SH-SY5Y (cell line): ENCODE results near the gene ACER1.

Experiments used
- GATA2 ChIP-seq: IDR thresholded peaks from 2 replicates; pipeline ENCODE4 v1.6.1; 2011; ENCODE audit warnings: mild to moderate bottlenecking, low read depth, low read length
- GATA3 ChIP-seq: IDR thresholded peaks from 2 replicates; pipeline ENCODE4 v1.6.1; 2011; ENCODE audit warnings: low read depth, mild to moderate bottlenecking, low read length, moderate library complexity

ACER1 gene

DNA sequence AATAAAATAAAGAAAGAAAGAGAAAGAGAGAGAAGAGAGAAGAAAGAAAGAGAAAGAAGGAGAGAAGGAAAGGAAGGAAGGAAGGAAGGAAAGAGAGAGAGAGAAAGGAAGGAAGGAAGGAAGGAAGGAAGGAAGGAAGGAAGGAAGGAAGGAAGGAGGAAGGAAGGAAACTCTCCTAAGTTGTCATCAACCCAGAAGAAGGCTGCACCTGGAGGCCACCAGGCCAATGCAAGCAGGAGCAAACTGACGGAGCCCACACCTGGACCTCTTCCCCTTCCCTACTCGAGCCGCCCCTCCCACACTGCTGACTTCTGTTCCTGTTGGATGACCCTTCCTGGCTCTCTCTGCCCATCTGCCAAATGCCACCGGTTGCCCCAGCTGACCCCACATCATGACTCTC lies 8.7 kb downstream of the ACER1 start:
- TF ChIP-seq GATA3 (no peak), GATA2 (no peak)

- no peak for TF ChIP-seq GATA3
- no peak for TF ChIP-seq GATA2
Observed at GRCh38 chr19:6322284-6322683, 11.1 kb downstream of the ACER1 start.

DNA sequence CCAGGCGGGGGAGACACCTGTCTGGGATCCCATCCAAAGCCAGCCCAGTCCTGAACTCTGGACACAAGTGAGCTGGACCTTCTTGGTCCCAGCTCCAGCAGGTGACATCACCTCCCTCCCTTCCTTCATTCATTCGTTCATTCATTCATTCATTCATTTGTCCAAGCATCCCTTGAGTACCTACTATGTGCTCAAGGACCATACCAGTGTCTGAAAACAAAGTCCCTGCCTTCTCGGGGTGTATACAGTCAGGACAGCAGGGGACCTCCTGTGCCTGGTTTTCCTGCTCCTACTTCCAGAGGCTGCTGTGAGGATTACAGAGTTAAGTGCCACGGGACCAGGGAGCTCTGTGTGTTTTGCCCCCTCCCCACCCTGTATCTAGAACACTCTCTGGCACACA lies 14.0 kb downstream of the ACER1 start:
- TF ChIP-seq GATA3 (no peak), GATA2 (no peak)

GRCh38 chr19:6318772-6319171 lies 14.6 kb downstream of the ACER1 start:
- TF ChIP-seq GATA3 (no peak), GATA2 (no peak)

GRCh38 chr19:6313398-6313969 lies 19.9 kb downstream of the ACER1 start:
- TF ChIP-seq GATA3: no peak
- no peak for TF ChIP-seq GATA2

- TF ChIP-seq GATA2: no peak
- TF ChIP-seq GATA3: no peak
Observed at GRCh38 chr19:6312018-6312417, 21.4 kb downstream of the ACER1 start.

DNA sequence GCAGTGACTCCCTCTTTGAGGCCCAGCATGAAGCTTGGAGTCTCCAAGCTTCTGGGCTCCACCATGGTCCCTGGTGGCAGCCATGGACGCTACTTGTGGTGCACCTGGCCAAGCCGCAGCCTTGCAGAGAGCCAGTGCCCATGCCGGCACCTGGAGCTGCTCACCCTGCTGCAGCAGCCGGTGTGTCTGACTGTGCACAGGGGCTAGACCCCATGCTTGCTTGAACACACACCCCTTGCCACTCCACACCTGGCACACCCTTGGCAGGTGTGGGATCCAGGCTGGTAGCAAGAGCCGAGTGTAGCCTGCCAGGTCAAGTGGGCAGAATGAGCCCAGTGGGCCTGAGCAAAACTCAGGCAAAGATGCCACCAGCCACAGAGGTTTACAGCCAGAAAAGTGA lies 35.0 kb downstream of the ACER1 start:
- TF ChIP-seq GATA3 (no peak), GATA2 (no peak)

- TF ChIP-seq GATA3 (no peak), GATA2 (no peak)
Observed at GRCh38 chr19:6297202-6297601, 36.2 kb downstream of the ACER1 start.

DNA sequence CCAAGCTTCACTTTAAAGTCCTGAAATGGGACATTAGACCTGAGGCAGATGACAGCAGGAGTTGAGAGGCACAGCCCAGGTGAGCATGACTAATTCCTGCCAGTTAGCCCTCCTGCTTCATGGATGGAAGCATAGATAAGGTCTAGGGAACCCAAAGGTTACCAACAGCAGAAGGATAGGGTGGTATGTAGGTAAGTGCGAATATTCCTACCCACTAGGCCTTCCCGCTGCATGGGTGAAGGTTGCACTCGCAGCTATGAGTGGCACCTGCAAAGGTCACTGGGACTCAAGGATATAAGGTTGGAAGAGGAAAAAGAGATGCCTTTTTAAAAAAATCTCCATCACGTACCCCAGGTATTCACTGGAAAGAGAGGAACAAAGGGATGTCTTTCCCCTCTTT lies 41.4 kb downstream of the ACER1 start:
- no peak for TF ChIP-seq GATA3
- TF ChIP-seq GATA2: no peak

- no peak for TF ChIP-seq GATA3
- TF ChIP-seq GATA2: no peak
Observed at GRCh38 chr19:6288737-6289136, 44.7 kb downstream of the ACER1 start.

DNA sequence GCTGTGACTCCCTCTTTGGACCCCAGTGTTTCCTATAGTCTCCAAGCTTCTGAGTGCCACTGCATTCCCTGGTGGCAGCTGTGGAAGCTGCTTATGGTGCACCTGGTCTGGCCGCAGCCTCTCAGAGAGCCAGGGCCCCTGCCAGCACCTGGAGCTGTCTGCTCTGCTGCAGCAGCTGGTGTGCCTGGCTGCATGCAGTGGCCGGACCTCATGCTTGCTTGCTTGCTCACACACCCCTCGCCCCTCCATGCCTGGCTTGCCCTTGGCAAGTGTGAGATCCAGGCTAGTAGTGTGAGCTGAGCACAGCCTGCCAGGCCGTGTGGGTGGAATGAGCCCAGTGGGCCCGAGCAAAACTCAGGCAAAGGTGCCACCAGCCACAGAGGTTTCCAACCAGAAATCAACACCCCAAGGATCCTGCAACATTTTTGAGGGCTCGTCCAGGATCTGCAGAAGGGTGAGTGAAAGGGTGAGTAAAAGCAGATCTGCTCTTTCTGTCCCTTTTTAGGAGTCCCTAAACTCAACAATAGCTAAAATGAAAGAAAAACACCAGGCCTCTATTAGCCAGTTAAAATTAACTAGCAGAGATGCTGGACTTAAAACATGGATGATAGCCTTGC lies 46.0 kb downstream of the ACER1 start:
- no peak for TF ChIP-seq GATA3
- no peak for TF ChIP-seq GATA2

- no peak for TF ChIP-seq GATA2
- no peak for TF ChIP-seq GATA3
Observed at GRCh38 chr19:6286676-6287075, 46.7 kb downstream of the ACER1 start.

- TF ChIP-seq GATA3 (no peak), GATA2 (no peak)
Observed at GRCh38 chr19:6279931-6280591, 53.4 kb downstream of the ACER1 start, which contains the start of gene MLLT1. Gene MLLT1 (minus strand): TSS chr19:6279975. CDS start chr19:6279784, 191 bp downstream.

DNA sequence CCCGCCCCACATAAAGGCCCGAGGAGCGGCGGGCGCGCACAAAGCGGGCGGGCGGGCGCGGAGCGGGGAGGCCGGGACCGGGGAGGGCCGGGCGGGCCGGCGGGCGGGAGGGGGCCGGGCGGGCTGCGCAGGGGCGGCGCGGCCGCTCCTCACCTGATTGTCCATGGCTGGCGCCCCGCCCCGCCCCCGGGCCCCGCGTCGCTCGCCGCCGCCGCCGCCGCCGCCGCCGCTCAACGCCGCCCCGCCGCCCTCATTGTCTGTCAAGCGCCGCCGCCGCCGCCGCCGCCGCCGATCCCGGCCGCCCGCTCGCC lies 53.8 kb downstream of the ACER1 start:
- TF ChIP-seq GATA3: no peak
- TF ChIP-seq GATA2: no peak

DNA sequence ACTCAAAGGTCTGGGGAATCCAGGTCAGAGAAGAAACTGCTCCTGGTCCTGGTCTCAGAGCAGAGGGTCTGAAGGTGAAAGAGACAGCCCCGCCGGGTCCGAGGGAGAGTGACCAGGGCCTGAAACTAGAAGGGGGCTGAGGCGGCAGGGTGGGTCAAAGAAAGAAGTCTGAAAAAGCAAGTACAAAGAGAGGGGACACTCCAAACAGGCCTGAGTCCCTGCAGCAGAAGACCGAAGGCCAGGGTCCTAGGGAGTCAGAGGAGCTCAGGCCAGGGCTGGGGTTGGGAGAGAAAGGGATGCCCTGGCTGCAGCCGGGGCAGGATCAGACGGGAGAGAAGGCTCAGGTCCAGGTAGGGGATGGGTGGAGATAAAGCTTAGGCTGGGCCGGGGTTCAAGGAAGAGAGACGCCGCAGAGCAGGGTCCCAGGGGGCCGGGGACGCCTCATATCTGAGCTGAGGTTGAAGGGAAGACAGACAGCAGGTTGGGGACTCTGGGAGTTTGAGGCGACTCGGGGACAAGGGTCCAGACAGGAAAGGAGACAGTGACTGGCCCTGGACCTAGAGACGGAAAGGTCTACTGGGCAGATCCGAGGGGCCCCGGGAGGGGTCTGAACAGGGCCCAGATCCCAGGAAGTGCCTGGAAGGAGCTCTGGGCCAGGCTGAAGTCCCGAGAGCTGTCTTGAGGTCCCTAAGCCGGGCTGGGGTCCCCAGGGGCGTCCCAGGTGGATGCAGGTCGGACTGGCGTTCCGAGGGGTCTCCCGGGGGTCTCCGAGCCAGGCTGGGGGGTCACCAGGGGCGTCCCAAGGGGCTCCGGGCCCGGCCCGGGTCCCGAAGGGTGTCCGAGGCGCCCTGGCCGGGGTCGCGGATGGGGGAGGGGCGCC lies 54.4 kb downstream of the ACER1 start:
- TF ChIP-seq GATA3: no peak
- no peak for TF ChIP-seq GATA2

- no peak for TF ChIP-seq GATA2
- no peak for TF ChIP-seq GATA3
Observed at GRCh38 chr19:6278051-6278450, 55.4 kb downstream of the ACER1 start.

GRCh38 chr19:6276447-6276846 lies 57.0 kb downstream of the ACER1 start:
- TF ChIP-seq GATA3 (no peak), GATA2 (no peak)
